Caco-2 (cell line): ENCODE measurements around the gene MAPT. TPM values are rescaled to one million over a fixed set of nuclear protein-coding genes. Genes with fewer than 3 reads are reported as not detected.

Experiments
- BruUV-seq: library from RNA; stranded (reverse); fragments of 400-500 nt; replicated peaks from 2 replicates; lab custom pipeline; 2021; lab: Mats Ljungman, UMichigan
- CTCF ChIA-PET: fragments of 300-600 bp; sonication (Branson Sonifier 250); formaldehyde crosslinking; loops from one replicate; lab custom pipeline; 2022; ENCODE audit warnings: antibody characterized with exemption; lab: Charles Lee
- POLR2A ChIA-PET: fragments of 300-600 bp; sonication (Branson Sonifier 250); formaldehyde crosslinking; loops from one replicate; lab custom pipeline; 2022; ENCODE audit warnings: antibody characterized with exemption; lab: Charles Lee
- DNase-seq, 2 experiments: peaks; one replicate each; pipeline versions ENCODE4 v3.0.0 to v3.0.0-alpha.2; 2020 to 2022
- H3K27me3 ChIP-seq: replicated peaks from 2 replicates; pipeline ENCODE4 v1.6.0; 2011; ENCODE audit warnings: low read length; ENCODE audit not compliant: control insufficient read depth, insufficient read depth
- H3K36me3 ChIP-seq: 2 replicates; pipeline ENCODE4 v1.5.1; 2011; ENCODE audit warnings: low read length; ENCODE audit not compliant: control insufficient read depth, insufficient read depth
- H3K4me1 ChIP-seq: fragments of 250-450 bp; sonication (Bioruptor Pico); 2 replicates; pipeline ENCODE4 v1.5.1; 2020; ENCODE audit warnings: mild to moderate bottlenecking
- H3K4me3 ChIP-seq: 2 replicates; pipeline ENCODE4 v1.5.1; 2011; ENCODE audit warnings: low read depth, mild to moderate bottlenecking, control low read depth, low read length
- H3K9me3 ChIP-seq: fragments of 250-450 bp; sonication (Bioruptor Pico); 2 replicates; pipeline ENCODE4 v1.5.1; 2020; ENCODE audit warnings: mild to moderate bottlenecking, moderate library complexity
- H3K27ac Mint-ChIP-seq: one replicate; pipeline ENCODE4 v1.8.0; 2022; ENCODE audit warnings: mixed read lengths; ENCODE audit not compliant: unreplicated experiment
- H3K27me3 Mint-ChIP-seq: one replicate; pipeline ENCODE4 v1.8.0; 2022; ENCODE audit warnings: mixed read lengths; ENCODE audit not compliant: insufficient read depth, unreplicated experiment
- H3K36me3 Mint-ChIP-seq: one replicate; pipeline ENCODE4 v1.8.0; 2022; ENCODE audit warnings: mild to moderate bottlenecking, mixed read lengths; ENCODE audit not compliant: insufficient read depth, unreplicated experiment
- H3K4me1 Mint-ChIP-seq: one replicate; pipeline ENCODE4 v1.8.0; 2022; ENCODE audit warnings: low read depth, mixed read lengths; ENCODE audit not compliant: unreplicated experiment
- H3K4me3 Mint-ChIP-seq: one replicate; pipeline ENCODE4 v1.8.0; 2022; ENCODE audit warnings: mild to moderate bottlenecking, moderate library complexity, mixed read lengths; ENCODE audit not compliant: unreplicated experiment
- H3K9me3 Mint-ChIP-seq: one replicate; pipeline ENCODE4 v1.8.0; 2022; ENCODE audit warnings: mixed read lengths; ENCODE audit not compliant: unreplicated experiment
- intact Hi-C: fragments of 100-400 bp; cut with micrococcal nuclease; formaldehyde crosslinking; loops from one replicate; pipeline ENCODE4 v1.10.0; 2022; ENCODE audit not compliant: unreplicated experiment
- total RNA-seq: library from RNA; stranded (reverse); gene quantifications from 2 replicates; pipeline ENCODE4 v1.2.3, GENCODE V29; 2022
- TF ChIP-seq, protein P1 (sequence below), 2 experiments: fragments of 200-600 bp in 1 of 2; IDR thresholded peaks; 1 replicate in 1 of 2; 2 replicates in 1 of 2; pipeline versions ENCODE4 v1.5.1 to v1.8.0; 2011 to 2022; ENCODE audit warnings: antibody characterized with exemption in 1 of 2, control low read depth in 1 of 2, inconsistent platforms in 1 of 2, low read depth in 1 of 2, low read length in 1 of 2, mild to moderate bottlenecking in 1 of 2, moderate library complexity in 1 of 2; ENCODE audit not compliant: insufficient read depth in 1 of 2, severe bottlenecking in 1 of 2, unreplicated experiment in 1 of 2

The MAPT gene
- total RNA-seq, 1 experiment from 2014 or later = 0.95 TPM

DNA sequence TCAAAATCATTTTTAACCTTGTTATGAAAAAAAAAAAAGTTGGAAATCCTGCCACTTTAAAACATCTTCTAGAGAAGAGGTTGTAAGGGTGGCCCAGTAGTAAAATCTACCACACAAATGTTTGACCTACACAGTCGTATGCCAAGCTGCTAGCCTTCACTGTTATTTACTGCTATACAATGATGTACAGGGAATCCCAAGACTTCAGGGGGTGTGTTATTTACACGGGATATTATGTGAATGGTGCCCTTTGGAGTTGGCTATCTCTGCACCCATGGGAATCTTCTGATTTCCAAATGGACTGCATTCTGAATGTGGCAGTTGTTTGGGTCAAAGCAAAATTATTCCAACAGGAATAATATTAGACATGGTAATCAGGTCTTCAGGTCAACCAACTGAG is 150.6 kb downstream of the MAPT start:
- peaks cover 18% of the 10 kb centered on the region for H3K4me1 Mint-ChIP-seq
- BruUV-seq = no TSS peak
- no peaks in the 10 kb centered on the region for H3K27me3 Mint-ChIP-seq
- peaks cover 89% of the 10 kb centered on the region for H3K36me3 Mint-ChIP-seq
- H3K27ac Mint-ChIP-seq = no peak overlapping the region
- Histone ChIP-seq H3K4me1 (no peaks in the 10 kb centered on the region), H3K9me3 (no peaks in the 10 kb centered on the region), H3K27me3 (no peaks in the 10 kb centered on the region), H3K36me3 (peaks cover 7% of the 10 kb centered on the region), H3K4me3 (no peak overlapping the region)
- H3K9me3 Mint-ChIP-seq = no peaks in the 10 kb centered on the region
- no peak for DNase-seq
- ChIA-PET CTCF (interaction anchor here (0.7 to 2.5 kb wide), 9 partner anchors 12 to 167 kb away, joined by 3 to 32 read pairs (median 5); partner anchors contain the start of gene KANSL1), POLR2A (interaction anchor here (0.8 to 1.1 kb wide), 2 partner anchors 148 to 168 kb away, joined by 3 to 5 read pairs; partner anchors contain the start of gene KANSL1)
- H3K4me3 Mint-ChIP-seq = no peak overlapping the region
- TF ChIP-seq, protein P1, sequence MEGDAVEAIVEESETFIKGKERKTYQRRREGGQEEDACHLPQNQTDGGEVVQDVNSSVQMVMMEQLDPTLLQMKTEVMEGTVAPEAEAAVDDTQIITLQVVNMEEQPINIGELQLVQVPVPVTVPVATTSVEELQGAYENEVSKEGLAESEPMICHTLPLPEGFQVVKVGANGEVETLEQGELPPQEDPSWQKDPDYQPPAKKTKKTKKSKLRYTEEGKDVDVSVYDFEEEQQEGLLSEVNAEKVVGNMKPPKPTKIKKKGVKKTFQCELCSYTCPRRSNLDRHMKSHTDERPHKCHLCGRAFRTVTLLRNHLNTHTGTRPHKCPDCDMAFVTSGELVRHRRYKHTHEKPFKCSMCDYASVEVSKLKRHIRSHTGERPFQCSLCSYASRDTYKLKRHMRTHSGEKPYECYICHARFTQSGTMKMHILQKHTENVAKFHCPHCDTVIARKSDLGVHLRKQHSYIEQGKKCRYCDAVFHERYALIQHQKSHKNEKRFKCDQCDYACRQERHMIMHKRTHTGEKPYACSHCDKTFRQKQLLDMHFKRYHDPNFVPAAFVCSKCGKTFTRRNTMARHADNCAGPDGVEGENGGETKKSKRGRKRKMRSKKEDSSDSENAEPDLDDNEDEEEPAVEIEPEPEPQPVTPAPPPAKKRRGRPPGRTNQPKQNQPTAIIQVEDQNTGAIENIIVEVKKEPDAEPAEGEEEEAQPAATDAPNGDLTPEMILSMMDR (IDR thresholded peaks at IDR 0.05; ENCODE audit: insufficient read depth in 1 of 2, low read depth in 1 of 2, low read length in 1 of 2, severe bottlenecking in 1 of 2, unreplicated experiment in 1 of 2) = no peak
- intact Hi-C loops = loop anchor here (1.0 kb wide), 4 partner anchors 43 to 167 kb away; partner anchors contain the start of gene KANSL1

DNA sequence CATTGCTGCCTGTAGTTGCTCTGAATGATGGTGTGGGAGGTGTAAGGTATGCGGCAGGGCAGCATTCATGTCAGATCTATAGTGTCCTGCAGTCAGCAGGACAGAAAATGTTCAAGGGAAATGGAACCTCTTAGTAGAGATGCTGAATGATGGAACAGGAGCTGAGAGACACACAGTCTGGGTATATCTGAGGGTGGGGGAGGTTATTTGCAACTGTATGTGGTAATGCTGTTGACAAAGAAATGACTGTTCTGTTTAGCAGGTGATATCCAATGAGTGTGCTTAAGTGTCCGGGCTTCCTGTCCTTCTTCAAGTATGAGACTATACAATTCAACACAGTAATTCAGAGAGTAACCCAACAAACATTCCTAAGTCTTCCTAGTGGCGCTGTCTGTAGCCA is 151.3 kb downstream of the MAPT start:
- Mint-ChIP-seq H3K36me3 (peaks cover 89% of the 10 kb centered on the region), H3K4me1 (peaks cover 18% of the 10 kb centered on the region), H3K4me3 (no peak overlapping the region), H3K27ac (no peak overlapping the region), H3K9me3 (no peaks in the 10 kb centered on the region), H3K27me3 (no peaks in the 10 kb centered on the region)
- Histone ChIP-seq H3K9me3 (no peaks in the 10 kb centered on the region), H3K4me1 (no peaks in the 10 kb centered on the region), H3K36me3 (peaks cover 6% of the 10 kb centered on the region), H3K27me3 (no peaks in the 10 kb centered on the region), H3K4me3 (no peak overlapping the region)
- DNase-seq = no peak
- ChIA-PET CTCF (interaction anchor here (2.3 to 2.5 kb wide), 3 partner anchors 12 to 166 kb away, joined by 10 to 32 read pairs (median 32); partner anchors contain the start of gene KANSL1), POLR2A (interaction anchor here (0.8 kb wide), 1 partner anchor 167 kb away, joined by 3 read pairs; no protein-coding TSS in a partner anchor)
- intact Hi-C loops = no loop called here
- TF ChIP-seq, protein P1 (IDR thresholded peaks at IDR 0.05; ENCODE audit: insufficient read depth in 1 of 2, low read depth in 1 of 2, low read length in 1 of 2, severe bottlenecking in 1 of 2, unreplicated experiment in 1 of 2) = no peak
- BruUV-seq = no TSS peak

DNA sequence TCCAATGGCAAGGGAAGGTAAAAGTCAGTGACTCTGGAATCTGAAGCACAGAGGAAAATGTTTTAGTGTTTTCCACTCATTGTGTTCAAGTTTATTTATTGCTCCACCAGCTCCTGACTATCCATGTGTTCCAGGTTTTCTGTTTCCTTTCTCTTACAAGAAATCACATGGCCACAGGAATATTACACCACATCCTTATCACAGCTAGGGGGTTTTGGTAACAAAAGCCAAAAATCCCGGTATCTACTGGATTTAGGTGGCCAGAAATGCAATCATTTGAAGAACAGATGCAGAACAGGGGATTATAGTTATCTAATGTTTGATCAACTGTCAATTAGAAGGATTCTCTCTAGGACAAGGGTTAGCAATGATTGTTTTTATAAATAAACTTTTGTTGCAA is 152.6 kb downstream of the MAPT start:
- H3K27me3 ChIP-seq = no peaks in the 10 kb centered on the region
- Mint-ChIP-seq H3K9me3 (no peaks in the 10 kb centered on the region), H3K4me3 (no peak overlapping the region), H3K27me3 (no peaks in the 10 kb centered on the region), H3K27ac (peak overlapping the region; percentile 42), H3K4me1 (peaks cover 23% of the 10 kb centered on the region), H3K36me3 (peaks cover 90% of the 10 kb centered on the region)
- no peak for DNase-seq
- H3K4me1 ChIP-seq = no peaks in the 10 kb centered on the region
- no peaks in the 10 kb centered on the region for H3K9me3 ChIP-seq
- TF ChIP-seq, protein P1 (IDR thresholded peaks at IDR 0.05; ENCODE audit: insufficient read depth in 1 of 2, low read depth in 1 of 2, low read length in 1 of 2, severe bottlenecking in 1 of 2, unreplicated experiment in 1 of 2) = no peak
- ChIA-PET CTCF (interaction anchor here (1.0 to 1.1 kb wide), 2 partner anchors 19 to 146 kb away, joined by 4 to 7 read pairs; partner anchors contain the start of gene KANSL1), POLR2A (interaction anchor here (0.6 kb wide), 1 partner anchor 84 kb away, joined by 6 read pairs; no protein-coding TSS in a partner anchor)
- peaks cover 6% of the 10 kb centered on the region for H3K36me3 ChIP-seq
- intact Hi-C loops = no loop called here
- no peak overlapping the region for H3K4me3 ChIP-seq
- BruUV-seq = no TSS peak
